Peyer's patch (tissue), 4 donors: Measurements from ENCODE around the gene MAN1A2.

ENCODE experiments used
- CTCF ChIP-seq, 6 experiments: fragments of 450-650 bp in 4 of 6; fragments of 200-600 bp in 2 of 6; sonication (generic) in 1 of 6; IDR thresholded peaks; one replicate each; pipeline ENCODE4 v1.5.1; 2017 to 2019; ENCODE audit warnings: antibody characterized with exemption in 6 of 6, mild to moderate bottlenecking in 3 of 6, moderate library complexity in 1 of 6
- POLR2A ChIP-seq, 2 donors: fragments of 450-650 bp; IDR thresholded peaks; one replicate each; pipeline ENCODE4 v1.5.1; 2017; ENCODE audit warnings: antibody characterized with exemption in 2 of 2, mild to moderate bottlenecking in 2 of 2, moderate library complexity in 2 of 2

GRCh38 chr1:117555806-117556205, 188.6 kb downstream of the MAN1A2 start:
- no peak for TF ChIP-seq CTCF (IDR thresholded peaks at IDR 0.05)
- TF ChIP-seq POLR2A (IDR thresholded peaks at IDR 0.05) = no peak
